Glomerular visceral epithelial cell (primary cell): ENCODE data around the gene PPP1R36.
A peak's percentile ranks its signal among the peaks of the same experiment; 100 is the strongest.
"Not testable (repeated sequence)": the region's sequence is repeated elsewhere in the genome, so short reads cannot be mapped to it uniquely, and the experiment has no call there.

Source experiments
- DNase-seq: peaks from one replicate; pipeline ENCODE4 v3.0.0-alpha.2; 2016; ENCODE audit errors: extremely low spot score

The PPP1R36 gene

GRCh38 chr14:64549791-64550620, at the start of gene PPP1R36:
Gene PPP1R36, plus strand, starts transcription at chr14:64549961. Its CDS starts 37 bp downstream, at chr14:64549998.
- no peak for DNase-seq

- DNase-seq: no peak
Measured at GRCh38 chr14:64500088-64500487, 49.7 kb upstream of the PPP1R36 start.

- DNase-seq: peak; percentile 71
Measured at GRCh38 chr14:64501411-64502171, 48.2 kb upstream of the PPP1R36 start.

- DNase-seq: peak; percentile 11
Measured at GRCh38 chr14:64502456-64502855, 47.3 kb upstream of the PPP1R36 start.

- peak; percentile 23 for DNase-seq
Measured at GRCh38 chr14:64502887-64503433, 46.8 kb upstream of the PPP1R36 start.

- DNase-seq: peak; percentile 93
Measured at GRCh38 chr14:64503434-64504309, 46.1 kb upstream of the PPP1R36 start, which contains the start of gene ZBTB25. Gene ZBTB25, minus strand, starts transcription at chr14:64503838. Its CDS starts 13,305 bp downstream, at chr14:64490533.

GRCh38 chr14:64504310-64504896, 45.4 kb upstream of the PPP1R36 start, which contains the start of gene ZBTB1:
Gene ZBTB1, plus strand, starts transcription at chr14:64504770. Its CDS starts 16,735 bp downstream, at chr14:64521505.
- peak; percentile 89 for DNase-seq

- DNase-seq: peak; percentile 87
Measured at GRCh38 chr14:64504897-64505794, 44.6 kb upstream of the PPP1R36 start.

GRCh38 chr14:64506721-64507120, 43.0 kb upstream of the PPP1R36 start:
- no peak for DNase-seq

GRCh38 chr14:64507376-64508156, 42.2 kb upstream of the PPP1R36 start:
- DNase-seq: peak; percentile 16

- no peak for DNase-seq
Measured at GRCh38 chr14:64508215-64508776, 41.5 kb upstream of the PPP1R36 start.

- no peak for DNase-seq
Measured at GRCh38 chr14:64509036-64509435, 40.7 kb upstream of the PPP1R36 start.

- peak; percentile 66 for DNase-seq
Measured at GRCh38 chr14:64510825-64511671, 38.7 kb upstream of the PPP1R36 start.

- DNase-seq: no peak
Measured at GRCh38 chr14:64513271-64513670, 36.5 kb upstream of the PPP1R36 start.

GRCh38 chr14:64515053-64515452, 34.7 kb upstream of the PPP1R36 start:
- DNase-seq: no peak

- DNase-seq: no peak
Measured at GRCh38 chr14:64516969-64517368, 32.8 kb upstream of the PPP1R36 start.

- not testable (repeated sequence) for DNase-seq
Measured at GRCh38 chr14:64517667-64518066, 32.1 kb upstream of the PPP1R36 start.

- no peak for DNase-seq
Measured at GRCh38 chr14:64518229-64518628, 31.5 kb upstream of the PPP1R36 start.
